Stomach (tissue), 4 donors: ENCODE data around the gene SLC1A5.

Source experiments
- CTCF ChIP-seq, 7 experiments: fragments of 450-650 bp in 4 of 7; fragments of 200-600 bp in 3 of 7; sonication (generic) in 3 of 7; IDR thresholded peaks; one replicate each; pipeline ENCODE4 v1.5.1; 2016 to 2019; ENCODE audit warnings: antibody characterized with exemption in 7 of 7, control low read depth in 2 of 7, mild to moderate bottlenecking in 1 of 7
- POLR2A ChIP-seq, 4 donors: fragments of 450-650 bp; IDR thresholded peaks; one replicate each; pipeline ENCODE4 v1.6.1; 2016; ENCODE audit warnings: antibody characterized with exemption in 4 of 4, control low read depth in 2 of 4, mild to moderate bottlenecking in 1 of 4, moderate library complexity in 1 of 4
- POLR2AphosphoS5 ChIP-seq, 3 donors: sonication (generic); formaldehyde crosslinking; IDR thresholded peaks; one replicate each; pipeline ENCODE4 v1.6.1; 2016; ENCODE audit warnings: antibody characterized with exemption in 3 of 3

- TF ChIP-seq POLR2A (IDR thresholded peaks at IDR 0.05) (no peak), POLR2AphosphoS5 (IDR thresholded peaks at IDR 0.05) (no peak), CTCF (IDR thresholded peaks at IDR 0.05) (no peak)
These were observed 58.2 kb downstream of the SLC1A5 start for GRCh38 chr19:46730187-46730586.
